HEK293 (cell line): Measurements from ENCODE around the gene RING1.

Experiments used
- CTCF ChIP-seq: fragments of 450-650 bp; formaldehyde crosslinking; IDR thresholded peaks from 2 replicates; pipeline ENCODE4 v1.5.1; 2016; ENCODE audit warnings: missing biosample characterization, missing genetic modification characterization
- FEZF1 ChIP-seq: fragments of 450-650 bp; formaldehyde crosslinking; IDR thresholded peaks from 2 replicates; pipeline ENCODE4 v1.5.1; 2016; ENCODE audit warnings: missing biosample characterization, missing genetic modification characterization
- MEIS1 ChIP-seq: sonication (generic); formaldehyde crosslinking; IDR thresholded peaks from 2 replicates; pipeline ENCODE4 v1.8.1; 2022; ENCODE audit warnings: missing genetic modification reagents, mild to moderate bottlenecking, borderline replicate concordance
- MZF1 ChIP-seq: fragments of 450-650 bp; formaldehyde crosslinking; IDR thresholded peaks from 2 replicates; pipeline ENCODE4 v1.5.1; 2017; ENCODE audit warnings: missing biosample characterization, missing genetic modification characterization, borderline replicate concordance
- PRDM2 ChIP-seq: fragments of 450-650 bp; formaldehyde crosslinking; IDR thresholded peaks from 2 replicates; pipeline ENCODE4 v1.5.1; 2016; ENCODE audit warnings: missing biosample characterization, missing genetic modification characterization, borderline replicate concordance
- REPIN1 ChIP-seq: fragments of 450-650 bp; formaldehyde crosslinking; IDR thresholded peaks from 2 replicates; pipeline ENCODE4 v1.5.1; 2017; ENCODE audit warnings: missing biosample characterization, missing genetic modification characterization, low read depth
- SCRT2 ChIP-seq: fragments of 450-650 bp; formaldehyde crosslinking; IDR thresholded peaks from 2 replicates; pipeline ENCODE4 v1.5.1; 2016; ENCODE audit warnings: missing biosample characterization, missing genetic modification characterization
- YY2 ChIP-seq: fragments of 450-650 bp; formaldehyde crosslinking; IDR thresholded peaks from 2 replicates; pipeline ENCODE4 v1.5.1; 2016; ENCODE audit warnings: missing biosample characterization, missing genetic modification characterization
- ZBTB44 ChIP-seq: fragments of 450-650 bp; IDR thresholded peaks from 2 replicates; pipeline ENCODE4 v1.5.1; 2018; ENCODE audit warnings: missing biosample characterization, mild to moderate bottlenecking, missing genetic modification characterization
- ZEB2 ChIP-seq: fragments of 450-650 bp; formaldehyde crosslinking; IDR thresholded peaks from 2 replicates; pipeline ENCODE4 v1.5.1; 2016; ENCODE audit warnings: missing biosample characterization, missing genetic modification characterization
- ZNF140 ChIP-seq: fragments of 450-650 bp; formaldehyde crosslinking; IDR thresholded peaks from 2 replicates; pipeline ENCODE4 v1.5.1; 2016; ENCODE audit warnings: missing biosample characterization, missing genetic modification characterization
- ZNF174 ChIP-seq: fragments of 450-650 bp; formaldehyde crosslinking; IDR thresholded peaks from 2 replicates; pipeline ENCODE4 v1.5.0; 2017; ENCODE audit warnings: missing biosample characterization, mild to moderate bottlenecking, missing genetic modification characterization
- ZNF221 ChIP-seq: fragments of 450-650 bp; formaldehyde crosslinking; IDR thresholded peaks from 2 replicates; pipeline ENCODE4 v1.5.1; 2017; ENCODE audit warnings: missing biosample characterization, missing genetic modification characterization, borderline replicate concordance
- ZNF266 ChIP-seq: fragments of 450-650 bp; formaldehyde crosslinking; IDR thresholded peaks from 2 replicates; pipeline ENCODE4 v1.5.1; 2016; ENCODE audit warnings: missing biosample characterization, missing genetic modification characterization, low read depth
- ZNF311 ChIP-seq: fragments of 450-650 bp; formaldehyde crosslinking; IDR thresholded peaks from 2 replicates; pipeline ENCODE4 v1.5.1; 2017; ENCODE audit warnings: missing biosample characterization, missing genetic modification characterization, borderline replicate concordance
- ZNF335 ChIP-seq: fragments of 450-650 bp; formaldehyde crosslinking; conservative IDR thresholded peaks from 2 replicates; pipeline ENCODE4 v1.5.1; 2016; ENCODE audit warnings: missing biosample characterization, missing genetic modification characterization
- ZNF350 ChIP-seq: fragments of 450-650 bp; formaldehyde crosslinking; IDR thresholded peaks from 2 replicates; pipeline ENCODE4 v1.5.0; 2017; ENCODE audit warnings: missing biosample characterization, mild to moderate bottlenecking, missing genetic modification characterization
- ZNF394 ChIP-seq: fragments of 450-650 bp; formaldehyde crosslinking; IDR thresholded peaks from 2 replicates; pipeline ENCODE4 v1.5.1; 2016; ENCODE audit warnings: missing biosample characterization, missing genetic modification characterization, mild to moderate bottlenecking, moderate library complexity, borderline replicate concordance
- ZNF449 ChIP-seq: fragments of 450-650 bp; formaldehyde crosslinking; IDR thresholded peaks from 2 replicates; pipeline ENCODE4 v1.5.1; 2017; ENCODE audit warnings: missing biosample characterization, mild to moderate bottlenecking, missing genetic modification characterization, moderate library complexity
- ZNF529 ChIP-seq: fragments of 450-650 bp; formaldehyde crosslinking; IDR thresholded peaks from 2 replicates; pipeline ENCODE4 v1.5.1; 2017; ENCODE audit warnings: missing genetic modification characterization, missing biosample characterization; ENCODE audit not compliant: insufficient replicate concordance
- ZNF530 ChIP-seq: fragments of 450-650 bp; formaldehyde crosslinking; IDR thresholded peaks from 2 replicates; pipeline ENCODE4 v1.5.1; 2016; ENCODE audit warnings: low read depth, missing biosample characterization, missing genetic modification characterization
- ZNF677 ChIP-seq: fragments of 450-650 bp; IDR thresholded peaks from 2 replicates; pipeline ENCODE4 v1.5.0; 2018; ENCODE audit warnings: missing biosample characterization, mild to moderate bottlenecking, missing genetic modification characterization, moderate library complexity
- ZNF747 ChIP-seq: fragments of 450-650 bp; formaldehyde crosslinking; IDR thresholded peaks from 2 replicates; pipeline ENCODE4 v1.5.1; 2016; ENCODE audit warnings: missing biosample characterization, missing genetic modification characterization
- TF ChIP-seq, protein P1 (sequence below): fragments of 450-650 bp; formaldehyde crosslinking; IDR thresholded peaks from 2 replicates; pipeline ENCODE4 v1.5.1; 2016; ENCODE audit warnings: missing biosample characterization, missing genetic modification characterization
- TF ChIP-seq, protein P2 (sequence below): fragments of 450-650 bp; formaldehyde crosslinking; IDR thresholded peaks from 2 replicates; pipeline ENCODE4 v1.5.1; 2017; ENCODE audit warnings: missing biosample characterization, missing genetic modification characterization

RING1 gene

GRCh38 chr6:33161354-33162331 is 46.7 kb upstream of the RING1 start (continued):
- TF ChIP-seq PRDM2 (tag by site-specific recombination) (no peak), ZNF335 (tag by site-specific recombination) (peak; percentile 94), MZF1 (tag by site-specific recombination) (no peak), ZNF747 (tag by site-specific recombination) (no peak), ZNF140 (no peak), ZNF221 (tag by site-specific recombination) (no peak), ZNF530 (tag by site-specific recombination) (no peak), MEIS1 (CRISPR knock-in tag) (no peak), REPIN1 (no peak), FEZF1 (tag by site-specific recombination) (no peak), ZNF266 (tag by site-specific recombination) (no peak), YY2 (tag by site-specific recombination) (no peak), ZNF174 (tag by site-specific recombination) (no peak), ZNF677 (tag by site-specific recombination) (no peak), CTCF (peak; percentile 90), ZNF529 (tag by site-specific recombination) (no peak), ZNF311 (tag by site-specific recombination) (no peak), SCRT2 (tag by site-specific recombination) (no peak), ZBTB44 (tag by site-specific recombination) (no peak), ZNF449 (no peak), ZEB2 (peak; percentile 38; the same call in 1 of the 2 replicates), ZNF394 (tag by site-specific recombination) (peak; percentile 33; the same call in 1 of the 2 replicates), ZNF350 (tag by site-specific recombination) (no peak)
- TF ChIP-seq, protein P1, sequence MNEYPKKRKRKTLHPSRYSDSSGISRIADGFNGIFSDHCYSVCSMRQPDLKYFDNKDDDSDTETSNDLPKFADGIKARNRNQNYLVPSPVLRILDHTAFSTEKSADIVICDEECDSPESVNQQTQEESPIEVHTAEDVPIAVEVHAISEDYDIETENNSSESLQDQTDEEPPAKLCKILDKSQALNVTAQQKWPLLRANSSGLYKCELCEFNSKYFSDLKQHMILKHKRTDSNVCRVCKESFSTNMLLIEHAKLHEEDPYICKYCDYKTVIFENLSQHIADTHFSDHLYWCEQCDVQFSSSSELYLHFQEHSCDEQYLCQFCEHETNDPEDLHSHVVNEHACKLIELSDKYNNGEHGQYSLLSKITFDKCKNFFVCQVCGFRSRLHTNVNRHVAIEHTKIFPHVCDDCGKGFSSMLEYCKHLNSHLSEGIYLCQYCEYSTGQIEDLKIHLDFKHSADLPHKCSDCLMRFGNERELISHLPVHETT (tag by site-specific recombination), result no peak
- TF ChIP-seq, protein P2, sequence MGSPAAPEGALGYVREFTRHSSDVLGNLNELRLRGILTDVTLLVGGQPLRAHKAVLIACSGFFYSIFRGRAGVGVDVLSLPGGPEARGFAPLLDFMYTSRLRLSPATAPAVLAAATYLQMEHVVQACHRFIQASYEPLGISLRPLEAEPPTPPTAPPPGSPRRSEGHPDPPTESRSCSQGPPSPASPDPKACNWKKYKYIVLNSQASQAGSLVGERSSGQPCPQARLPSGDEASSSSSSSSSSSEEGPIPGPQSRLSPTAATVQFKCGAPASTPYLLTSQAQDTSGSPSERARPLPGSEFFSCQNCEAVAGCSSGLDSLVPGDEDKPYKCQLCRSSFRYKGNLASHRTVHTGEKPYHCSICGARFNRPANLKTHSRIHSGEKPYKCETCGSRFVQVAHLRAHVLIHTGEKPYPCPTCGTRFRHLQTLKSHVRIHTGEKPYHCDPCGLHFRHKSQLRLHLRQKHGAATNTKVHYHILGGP, result no peak
